ENCODE results near the gene ZNF292. TPM values are rescaled to one million over a fixed set of nuclear protein-coding genes. Genes with fewer than 3 reads are reported as not detected.
"Not testable (repeated sequence)": the region's sequence is repeated elsewhere in the genome, so short reads cannot be mapped to it uniquely, and the experiment has no call there.

The ZNF292 gene
- polyA plus RNA-seq, 1 donor = 23.9 TPM

DNA sequence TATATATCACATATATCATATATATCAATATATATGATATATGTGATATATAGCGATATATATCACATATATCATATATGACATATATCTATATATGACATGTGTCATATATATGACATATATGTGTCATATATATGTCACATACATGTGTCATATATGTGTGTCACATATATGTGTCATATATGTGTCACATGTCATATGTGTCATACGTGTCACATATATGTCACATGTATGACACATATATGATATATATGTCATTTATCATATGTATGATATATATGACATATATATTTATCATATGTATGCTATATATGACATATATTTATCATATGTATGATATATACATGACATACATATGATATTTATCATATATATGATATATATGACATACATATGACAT is 27.6 kb upstream of the ZNF292 start:
- no peaks in the 10 kb centered on the region for H3K36me3 ChIP-seq (ENCODE audit: control insufficient read depth, insufficient read depth, low read length)
- no CpG with 5 or more reads among the region's 2 CpGs for WGBS (ENCODE audit: insufficient coverage, low lambda C conversion rate)

GRCh38 chr6:87136963-87137362 is 18.4 kb upstream of the ZNF292 start:
- Histone ChIP-seq H3K36me3 (ENCODE audit: control insufficient read depth, insufficient read depth, low read length) (no peaks in the 10 kb centered on the region), H3K27me3 (ENCODE audit: control insufficient read depth, insufficient read depth, low read length) (no peaks in the 10 kb centered on the region), H3K9me3 (ENCODE audit: control insufficient read depth, low read depth, low read length) (no peaks in the 10 kb centered on the region), H3K4me1 (ENCODE audit: control insufficient read depth, insufficient read depth, low read length) (no peaks in the 10 kb centered on the region), H3K27ac (ENCODE audit: low read length) (no peak overlapping the region), H3K4me3 (ENCODE audit: low read length) (no peak overlapping the region)
- WGBS (ENCODE audit: insufficient coverage, low lambda C conversion rate) = no CpG with 5 or more reads among the region's 1 CpG
- DNase-seq = no peak

More for the DNA sequence above, 27.6 kb upstream of the ZNF292 start:
- no peak for DNase-seq
- no peaks in the 10 kb centered on the region for H3K4me1 ChIP-seq (ENCODE audit: control insufficient read depth, insufficient read depth, low read length)
- H3K27me3 ChIP-seq (ENCODE audit: control insufficient read depth, insufficient read depth, low read length) = no peaks in the 10 kb centered on the region
- H3K9me3 ChIP-seq (ENCODE audit: control insufficient read depth, low read depth, low read length) = no peaks in the 10 kb centered on the region
- H3K4me3 ChIP-seq (ENCODE audit: low read length) = no peak overlapping the region
- H3K27ac ChIP-seq (ENCODE audit: low read length) = no peak overlapping the region

- 60% methylated on average over 1 of the region's 1 CpG for WGBS (ENCODE audit: insufficient coverage, low lambda C conversion rate)
Measured at GRCh38 chr6:87139236-87139635, 16.1 kb upstream of the ZNF292 start.

GRCh38 chr6:87139927-87140326 is 15.4 kb upstream of the ZNF292 start:
- no CpG with 5 or more reads among the region's 8 CpGs for WGBS (ENCODE audit: insufficient coverage, low lambda C conversion rate)
- H3K27me3 ChIP-seq (ENCODE audit: control insufficient read depth, insufficient read depth, low read length) = not testable (repeated sequence)

More at GRCh38 chr6:87139236-87139635, 16.1 kb upstream of the ZNF292 start:
- no peak overlapping the region for H3K27ac ChIP-seq (ENCODE audit: low read length)
- no peaks in the 10 kb centered on the region for H3K9me3 ChIP-seq (ENCODE audit: control insufficient read depth, low read depth, low read length)
- H3K36me3 ChIP-seq (ENCODE audit: control insufficient read depth, insufficient read depth, low read length) = no peaks in the 10 kb centered on the region
- no peak overlapping the region for H3K4me3 ChIP-seq (ENCODE audit: low read length)
- H3K27me3 ChIP-seq (ENCODE audit: control insufficient read depth, insufficient read depth, low read length) = no peaks in the 10 kb centered on the region
- no peaks in the 10 kb centered on the region for H3K4me1 ChIP-seq (ENCODE audit: control insufficient read depth, insufficient read depth, low read length)
- no peak for DNase-seq

GRCh38 chr6:87146363-87146762 is 9.0 kb upstream of the ZNF292 start:
- no peaks in the 10 kb centered on the region for H3K9me3 ChIP-seq (ENCODE audit: control insufficient read depth, low read depth, low read length)
- no peaks in the 10 kb centered on the region for H3K27me3 ChIP-seq (ENCODE audit: control insufficient read depth, insufficient read depth, low read length)
- no peak overlapping the region for H3K27ac ChIP-seq (ENCODE audit: low read length)
- H3K36me3 ChIP-seq (ENCODE audit: control insufficient read depth, insufficient read depth, low read length) = no peaks in the 10 kb centered on the region
- DNase-seq = no peak
- WGBS (ENCODE audit: insufficient coverage, low lambda C conversion rate) = 100% methylated on average over 1 of the region's 3 CpGs
- no peak overlapping the region for H3K4me3 ChIP-seq (ENCODE audit: low read length)
- peaks cover under 1% of the 10 kb centered on the region for H3K4me1 ChIP-seq (ENCODE audit: control insufficient read depth, insufficient read depth, low read length)

More at GRCh38 chr6:87139927-87140326, 15.4 kb upstream of the ZNF292 start:
- H3K9me3 ChIP-seq (ENCODE audit: control insufficient read depth, low read depth, low read length); H3K4me1 ChIP-seq (ENCODE audit: control insufficient read depth, insufficient read depth, low read length); H3K4me3 ChIP-seq (ENCODE audit: low read length); H3K36me3 ChIP-seq (ENCODE audit: control insufficient read depth, insufficient read depth, low read length); DNase-seq; H3K27ac ChIP-seq (ENCODE audit: low read length): not testable (repeated sequence)

DNA sequence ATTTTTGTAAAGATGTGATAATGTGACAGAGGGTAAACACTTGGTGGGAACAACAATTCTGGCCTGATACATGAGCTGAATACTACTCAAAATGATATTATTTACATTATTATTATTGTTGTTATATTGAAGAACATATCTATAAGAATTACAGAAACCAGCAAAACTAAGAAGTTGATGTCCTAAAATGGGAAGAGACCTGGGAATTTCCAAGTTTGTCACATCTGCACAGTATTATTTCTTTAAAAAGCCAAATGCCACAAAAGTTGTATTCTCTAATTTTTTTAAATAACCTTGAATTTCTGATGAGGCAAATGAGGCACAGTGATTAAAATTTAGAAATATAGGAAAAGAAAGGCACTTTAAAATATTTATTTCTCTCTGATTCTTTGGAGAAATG is 5.0 kb upstream of the ZNF292 start:
- Histone ChIP-seq H3K4me3 (ENCODE audit: low read length) (no peak overlapping the region), H3K4me1 (ENCODE audit: control insufficient read depth, insufficient read depth, low read length) (peaks cover 12% of the 10 kb centered on the region), H3K9me3 (ENCODE audit: control insufficient read depth, low read depth, low read length) (peaks cover under 1% of the 10 kb centered on the region), H3K36me3 (ENCODE audit: control insufficient read depth, insufficient read depth, low read length) (no peaks in the 10 kb centered on the region), H3K27ac (ENCODE audit: low read length) (no peak overlapping the region), H3K27me3 (ENCODE audit: control insufficient read depth, insufficient read depth, low read length) (no peaks in the 10 kb centered on the region)
- no peak for DNase-seq

GRCh38 chr6:87151471-87151780 is 3.9 kb upstream of the ZNF292 start:
- peak overlapping the region; percentile 43 for H3K4me3 ChIP-seq (ENCODE audit: low read length)
- peak overlapping the region; percentile 68 for H3K27ac ChIP-seq (ENCODE audit: low read length)
- no peaks in the 10 kb centered on the region for H3K36me3 ChIP-seq (ENCODE audit: control insufficient read depth, insufficient read depth, low read length)
- WGBS (ENCODE audit: insufficient coverage, low lambda C conversion rate) = no CpG with 5 or more reads among the region's 4 CpGs
- no peaks in the 10 kb centered on the region for H3K27me3 ChIP-seq (ENCODE audit: control insufficient read depth, insufficient read depth, low read length)
- H3K9me3 ChIP-seq (ENCODE audit: control insufficient read depth, low read depth, low read length) = peaks cover 4% of the 10 kb centered on the region
- DNase-seq = peak in 1 of 2 donors; percentile 7
- peaks cover 12% of the 10 kb centered on the region for H3K4me1 ChIP-seq (ENCODE audit: control insufficient read depth, insufficient read depth, low read length)

GRCh38 chr6:87151781-87152525 is 3.4 kb upstream of the ZNF292 start:
- Histone ChIP-seq H3K4me3 (ENCODE audit: low read length) (peak overlapping the region; percentile 43), H3K4me1 (ENCODE audit: control insufficient read depth, insufficient read depth, low read length) (peaks cover 12% of the 10 kb centered on the region), H3K27ac (ENCODE audit: low read length) (peak overlapping the region; percentile 68), H3K27me3 (ENCODE audit: control insufficient read depth, insufficient read depth, low read length) (no peaks in the 10 kb centered on the region), H3K9me3 (ENCODE audit: control insufficient read depth, low read depth, low read length) (peaks cover 4% of the 10 kb centered on the region), H3K36me3 (ENCODE audit: control insufficient read depth, insufficient read depth, low read length) (no peaks in the 10 kb centered on the region)
- peak; percentile 30 to 76 for DNase-seq
- WGBS (ENCODE audit: insufficient coverage, low lambda C conversion rate) = no CpG with 5 or more reads among the region's 71 CpGs

DNA sequence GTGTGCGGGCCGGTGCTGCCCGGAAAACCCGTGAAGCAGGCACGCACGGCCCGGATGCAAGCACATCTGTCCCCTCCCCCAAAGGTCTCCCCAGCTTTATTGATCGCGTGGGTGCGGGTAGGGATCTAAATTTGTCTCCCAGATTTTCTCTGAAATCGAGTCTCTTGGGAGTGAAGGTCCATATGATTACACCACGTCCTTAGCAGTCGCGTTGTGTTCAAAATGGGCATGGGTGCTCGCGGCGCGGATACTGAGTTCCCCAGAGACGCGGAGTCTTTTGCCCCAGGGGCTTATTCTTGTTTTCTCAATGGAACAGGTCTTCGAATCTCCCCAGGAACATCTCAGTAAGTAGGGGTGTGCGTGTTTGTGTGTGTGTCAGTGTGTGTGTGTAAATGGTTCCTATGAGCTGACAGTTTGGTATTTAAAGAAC is 2.8 kb upstream of the ZNF292 start:
- H3K9me3 ChIP-seq (ENCODE audit: control insufficient read depth, low read depth, low read length) = peaks cover 4% of the 10 kb centered on the region
- no peak for DNase-seq
- H3K27ac ChIP-seq (ENCODE audit: low read length) = peak overlapping the region; percentile 68
- no CpG with 5 or more reads among the region's 22 CpGs for WGBS (ENCODE audit: insufficient coverage, low lambda C conversion rate)
- no peaks in the 10 kb centered on the region for H3K27me3 ChIP-seq (ENCODE audit: control insufficient read depth, insufficient read depth, low read length)
- H3K4me1 ChIP-seq (ENCODE audit: control insufficient read depth, insufficient read depth, low read length) = peaks cover 12% of the 10 kb centered on the region
- H3K4me3 ChIP-seq (ENCODE audit: low read length) = peak overlapping the region; percentile 43
- H3K36me3 ChIP-seq (ENCODE audit: control insufficient read depth, insufficient read depth, low read length) = no peaks in the 10 kb centered on the region

- Histone ChIP-seq H3K4me3 (ENCODE audit: low read length) (peak overlapping the region; percentile 88), H3K9me3 (ENCODE audit: control insufficient read depth, low read depth, low read length) (peaks cover 4% of the 10 kb centered on the region), H3K27me3 (ENCODE audit: control insufficient read depth, insufficient read depth, low read length) (no peaks in the 10 kb centered on the region), H3K36me3 (ENCODE audit: control insufficient read depth, insufficient read depth, low read length) (no peaks in the 10 kb centered on the region), H3K4me1 (ENCODE audit: control insufficient read depth, insufficient read depth, low read length) (peaks cover 16% of the 10 kb centered on the region), H3K27ac (ENCODE audit: low read length) (peak overlapping the region; percentile 98)
- WGBS (ENCODE audit: insufficient coverage, low lambda C conversion rate) = 8% methylated on average over 2 of the region's 6 CpGs
- no peak for DNase-seq
Measured at GRCh38 chr6:87154641-87154992, 748 bp upstream of the ZNF292 start.

Data from large intestine (tissue), 3 donors.